GM23338 (cell line): ENCODE measurements around the gene CDX1.

Source experiments
- CREB1 ChIP-seq: fragments of 250-450 bp; sonication (Bioruptor Pico); IDR thresholded peaks from 2 replicates; pipeline ENCODE4 v1.5.0; 2020; ENCODE audit warnings: low read depth, mild to moderate bottlenecking, moderate library complexity
- EZH2 ChIP-seq: fragments of 200-600 bp; sonication (generic); IDR thresholded peaks from one replicate; pipeline ENCODE4 v1.8.0; 2017; ENCODE audit warnings: antibody characterized with exemption, mild to moderate bottlenecking, low read depth; ENCODE audit not compliant: unreplicated experiment
- EZH2phosphoT487 ChIP-seq: fragments of 200-600 bp; sonication (generic); IDR thresholded peaks from one replicate; pipeline ENCODE4 v1.8.1; 2018; ENCODE audit warnings: antibody characterized with exemption; ENCODE audit not compliant: unreplicated experiment
- JUNB ChIP-seq: IDR thresholded peaks from one replicate; pipeline ENCODE4 v1.6.1; 2016; ENCODE audit warnings: antibody characterized with exemption; ENCODE audit not compliant: unreplicated experiment
- POLR2AphosphoS5 ChIP-seq: IDR thresholded peaks from 2 replicates; pipeline ENCODE4 v1.6.1; 2016; ENCODE audit warnings: antibody characterized with exemption, low read depth
- ZNF114 ChIP-seq: fragments of 250-450 bp; sonication (Bioruptor Pico); IDR thresholded peaks from 2 replicates; pipeline ENCODE4 v1.5.0; 2020; ENCODE audit warnings: mild to moderate bottlenecking, moderate library complexity
- ZNF331 ChIP-seq: fragments of 250-450 bp; sonication (Bioruptor Pico); IDR thresholded peaks from 2 replicates; pipeline ENCODE4 v1.5.0; 2020; ENCODE audit warnings: low read depth, mild to moderate bottlenecking, moderate library complexity
- TF ChIP-seq, protein P1 (sequence below), 2 experiments: fragments of 200-600 bp in 1 of 2; sonication (generic) in 1 of 2; conservative IDR thresholded peaks; 2 replicates each; pipeline versions ENCODE4 v1.5.1 to v1.6.1; 2016 to 2017; ENCODE audit warnings: antibody characterized with exemption in 2 of 2, low read depth in 2 of 2, mild to moderate bottlenecking in 2 of 2, moderate library complexity in 1 of 2
- TF ChIP-seq, protein P2 (sequence below): IDR thresholded peaks from one replicate; pipeline ENCODE4 v1.6.1; 2018; ENCODE audit warnings: antibody characterized with exemption; ENCODE audit not compliant: unreplicated experiment

DNA sequence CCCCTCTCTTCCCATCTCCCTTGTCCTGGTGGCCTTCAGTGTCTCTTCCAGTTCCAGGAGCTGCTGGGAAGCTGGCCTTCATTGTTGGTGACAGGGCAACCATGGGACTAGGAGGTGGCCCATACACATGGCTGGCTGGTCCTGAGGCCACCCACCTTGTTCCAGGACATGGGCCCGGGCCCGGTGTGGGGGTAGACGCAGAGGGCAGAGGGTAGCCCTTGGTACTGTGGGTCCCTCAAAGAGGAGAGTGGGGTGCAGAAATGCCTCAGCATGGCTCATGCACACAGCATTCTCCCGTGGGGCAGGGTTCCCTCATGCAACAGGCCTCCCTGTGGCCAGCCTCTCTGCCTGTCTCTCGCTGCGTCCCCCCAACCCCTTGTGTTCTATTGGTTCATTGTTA, 44.1 kb downstream of the CDX1 start:
- TF ChIP-seq, protein P1, sequence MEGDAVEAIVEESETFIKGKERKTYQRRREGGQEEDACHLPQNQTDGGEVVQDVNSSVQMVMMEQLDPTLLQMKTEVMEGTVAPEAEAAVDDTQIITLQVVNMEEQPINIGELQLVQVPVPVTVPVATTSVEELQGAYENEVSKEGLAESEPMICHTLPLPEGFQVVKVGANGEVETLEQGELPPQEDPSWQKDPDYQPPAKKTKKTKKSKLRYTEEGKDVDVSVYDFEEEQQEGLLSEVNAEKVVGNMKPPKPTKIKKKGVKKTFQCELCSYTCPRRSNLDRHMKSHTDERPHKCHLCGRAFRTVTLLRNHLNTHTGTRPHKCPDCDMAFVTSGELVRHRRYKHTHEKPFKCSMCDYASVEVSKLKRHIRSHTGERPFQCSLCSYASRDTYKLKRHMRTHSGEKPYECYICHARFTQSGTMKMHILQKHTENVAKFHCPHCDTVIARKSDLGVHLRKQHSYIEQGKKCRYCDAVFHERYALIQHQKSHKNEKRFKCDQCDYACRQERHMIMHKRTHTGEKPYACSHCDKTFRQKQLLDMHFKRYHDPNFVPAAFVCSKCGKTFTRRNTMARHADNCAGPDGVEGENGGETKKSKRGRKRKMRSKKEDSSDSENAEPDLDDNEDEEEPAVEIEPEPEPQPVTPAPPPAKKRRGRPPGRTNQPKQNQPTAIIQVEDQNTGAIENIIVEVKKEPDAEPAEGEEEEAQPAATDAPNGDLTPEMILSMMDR (conservative IDR thresholded peaks at IDR 0.05; ENCODE audit: low read depth in 2 of 2) = no peak
- TF ChIP-seq EZH2phosphoT487 (no peak), EZH2 (no peak), ZNF114 (CRISPR knock-in tag) (no peak), JUNB (no peak), POLR2AphosphoS5 (no peak), CREB1 (CRISPR knock-in tag) (no peak), ZNF331 (no peak)
- TF ChIP-seq, protein P2, sequence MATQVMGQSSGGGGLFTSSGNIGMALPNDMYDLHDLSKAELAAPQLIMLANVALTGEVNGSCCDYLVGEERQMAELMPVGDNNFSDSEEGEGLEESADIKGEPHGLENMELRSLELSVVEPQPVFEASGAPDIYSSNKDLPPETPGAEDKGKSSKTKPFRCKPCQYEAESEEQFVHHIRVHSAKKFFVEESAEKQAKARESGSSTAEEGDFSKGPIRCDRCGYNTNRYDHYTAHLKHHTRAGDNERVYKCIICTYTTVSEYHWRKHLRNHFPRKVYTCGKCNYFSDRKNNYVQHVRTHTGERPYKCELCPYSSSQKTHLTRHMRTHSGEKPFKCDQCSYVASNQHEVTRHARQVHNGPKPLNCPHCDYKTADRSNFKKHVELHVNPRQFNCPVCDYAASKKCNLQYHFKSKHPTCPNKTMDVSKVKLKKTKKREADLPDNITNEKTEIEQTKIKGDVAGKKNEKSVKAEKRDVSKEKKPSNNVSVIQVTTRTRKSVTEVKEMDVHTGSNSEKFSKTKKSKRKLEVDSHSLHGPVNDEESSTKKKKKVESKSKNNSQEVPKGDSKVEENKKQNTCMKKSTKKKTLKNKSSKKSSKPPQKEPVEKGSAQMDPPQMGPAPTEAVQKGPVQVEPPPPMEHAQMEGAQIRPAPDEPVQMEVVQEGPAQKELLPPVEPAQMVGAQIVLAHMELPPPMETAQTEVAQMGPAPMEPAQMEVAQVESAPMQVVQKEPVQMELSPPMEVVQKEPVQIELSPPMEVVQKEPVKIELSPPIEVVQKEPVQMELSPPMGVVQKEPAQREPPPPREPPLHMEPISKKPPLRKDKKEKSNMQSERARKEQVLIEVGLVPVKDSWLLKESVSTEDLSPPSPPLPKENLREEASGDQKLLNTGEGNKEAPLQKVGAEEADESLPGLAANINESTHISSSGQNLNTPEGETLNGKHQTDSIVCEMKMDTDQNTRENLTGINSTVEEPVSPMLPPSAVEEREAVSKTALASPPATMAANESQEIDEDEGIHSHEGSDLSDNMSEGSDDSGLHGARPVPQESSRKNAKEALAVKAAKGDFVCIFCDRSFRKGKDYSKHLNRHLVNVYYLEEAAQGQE = no peak
